Measurements from ENCODE around the gene C12orf60.

C12orf60 gene

GRCh38 chr12:14858513-14858912 lies 55.0 kb downstream of the C12orf60 start:
- TF ChIP-seq CTCF (IDR thresholded peaks at IDR 0.05; ENCODE audit: low read depth, low read length, missing control alignments): no peak
- in situ Hi-C loops (cut with HindIII; ENCODE audit: low sequenced_read_pairs): no loop called here
- no peak for DNase-seq (ENCODE audit: low read depth)
- no peak overlapping the region for H3K4me3 ChIP-seq (ENCODE audit: low read depth, low read length)

GRCh38 chr12:14860490-14860889 lies 57.0 kb downstream of the C12orf60 start:
- in situ Hi-C loops (cut with HindIII; ENCODE audit: low sequenced_read_pairs): no loop called here
- no peak overlapping the region for H3K4me3 ChIP-seq (ENCODE audit: low read depth, low read length)
- DNase-seq (ENCODE audit: low read depth): no peak
- TF ChIP-seq CTCF (IDR thresholded peaks at IDR 0.05; ENCODE audit: low read depth, low read length, missing control alignments): no peak

GRCh38 chr12:14868916-14869506 lies 65.5 kb downstream of the C12orf60 start:
- no peak for TF ChIP-seq CTCF (IDR thresholded peaks at IDR 0.05; ENCODE audit: low read depth, low read length, missing control alignments)
- in situ Hi-C loops (cut with HindIII; ENCODE audit: low sequenced_read_pairs): no loop called here
- H3K4me3 ChIP-seq (ENCODE audit: low read depth, low read length): no peak overlapping the region
- no peak for DNase-seq (ENCODE audit: low read depth)

GRCh38 chr12:14871247-14871646 lies 67.8 kb downstream of the C12orf60 start:
- in situ Hi-C loops (cut with HindIII; ENCODE audit: low sequenced_read_pairs): no loop called here
- DNase-seq (ENCODE audit: low read depth): no peak
- TF ChIP-seq CTCF (IDR thresholded peaks at IDR 0.05; ENCODE audit: low read depth, low read length, missing control alignments): no peak
- no peak overlapping the region for H3K4me3 ChIP-seq (ENCODE audit: low read depth, low read length)

- in situ Hi-C loops (cut with HindIII; ENCODE audit: low sequenced_read_pairs): no loop called here
- no peak overlapping the region for H3K4me3 ChIP-seq (ENCODE audit: low read depth, low read length)
- TF ChIP-seq CTCF (IDR thresholded peaks at IDR 0.05; ENCODE audit: low read depth, low read length, missing control alignments): no peak
- DNase-seq (ENCODE audit: low read depth): no peak
Observed at GRCh38 chr12:14871886-14872285, 68.4 kb downstream of the C12orf60 start.

GRCh38 chr12:14873440-14874185 lies 70.1 kb downstream of the C12orf60 start:
- DNase-seq (ENCODE audit: low read depth): no peak
- in situ Hi-C loops (cut with HindIII; ENCODE audit: low sequenced_read_pairs): no loop called here
- no peak for TF ChIP-seq CTCF (IDR thresholded peaks at IDR 0.05; ENCODE audit: low read depth, low read length, missing control alignments)
- no peak overlapping the region for H3K4me3 ChIP-seq (ENCODE audit: low read depth, low read length)

All from astrocyte of the cerebellum (primary cell).